Astrocyte of the cerebellum (primary cell): ENCODE measurements around the gene DNAH8.

Experiments used
- DNase-seq: peaks from one replicate; pipeline ENCODE4 v3.0.0-alpha.2; 2011; ENCODE audit warnings: low read depth
- H3K4me3 ChIP-seq: 2 replicates; pipeline ENCODE4 v1.5.1; 2011; ENCODE audit warnings: mild to moderate bottlenecking, low read depth, low read length, moderate library complexity
- in situ Hi-C: cut with HindIII; loops from 2 replicates; pipeline ENCODE4 v1.10.0; 2017; ENCODE audit warnings: low sequenced_read_pairs
- TF ChIP-seq, protein P1 (sequence below): IDR thresholded peaks from 2 replicates; pipeline ENCODE4 v1.5.1; 2012; ENCODE audit warnings: low read length, low read depth, moderate library complexity, mild to moderate bottlenecking; ENCODE audit errors: missing control alignments

DNAH8 gene

GRCh38 chr6:38775870-38776269 is 60.8 kb downstream of the DNAH8 start:
- TF ChIP-seq, protein P1, sequence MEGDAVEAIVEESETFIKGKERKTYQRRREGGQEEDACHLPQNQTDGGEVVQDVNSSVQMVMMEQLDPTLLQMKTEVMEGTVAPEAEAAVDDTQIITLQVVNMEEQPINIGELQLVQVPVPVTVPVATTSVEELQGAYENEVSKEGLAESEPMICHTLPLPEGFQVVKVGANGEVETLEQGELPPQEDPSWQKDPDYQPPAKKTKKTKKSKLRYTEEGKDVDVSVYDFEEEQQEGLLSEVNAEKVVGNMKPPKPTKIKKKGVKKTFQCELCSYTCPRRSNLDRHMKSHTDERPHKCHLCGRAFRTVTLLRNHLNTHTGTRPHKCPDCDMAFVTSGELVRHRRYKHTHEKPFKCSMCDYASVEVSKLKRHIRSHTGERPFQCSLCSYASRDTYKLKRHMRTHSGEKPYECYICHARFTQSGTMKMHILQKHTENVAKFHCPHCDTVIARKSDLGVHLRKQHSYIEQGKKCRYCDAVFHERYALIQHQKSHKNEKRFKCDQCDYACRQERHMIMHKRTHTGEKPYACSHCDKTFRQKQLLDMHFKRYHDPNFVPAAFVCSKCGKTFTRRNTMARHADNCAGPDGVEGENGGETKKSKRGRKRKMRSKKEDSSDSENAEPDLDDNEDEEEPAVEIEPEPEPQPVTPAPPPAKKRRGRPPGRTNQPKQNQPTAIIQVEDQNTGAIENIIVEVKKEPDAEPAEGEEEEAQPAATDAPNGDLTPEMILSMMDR: no peak
- in situ Hi-C loops: no loop called here
- no peak for DNase-seq
- no peak overlapping the region for H3K4me3 ChIP-seq

- TF ChIP-seq, protein P1: no peak
- no peak for DNase-seq
- no peak overlapping the region for H3K4me3 ChIP-seq
- in situ Hi-C loops: no loop called here
Observed at GRCh38 chr6:38776515-38776914, 61.4 kb downstream of the DNAH8 start.

- no peak overlapping the region for H3K4me3 ChIP-seq
- DNase-seq: no peak
- in situ Hi-C loops: loop anchor here (5.0 kb wide), 1 partner anchor 48 kb away; no protein-coding TSS in a partner anchor
- TF ChIP-seq, protein P1: no peak
Observed at GRCh38 chr6:38779310-38780062, 64.4 kb downstream of the DNAH8 start.

DNA sequence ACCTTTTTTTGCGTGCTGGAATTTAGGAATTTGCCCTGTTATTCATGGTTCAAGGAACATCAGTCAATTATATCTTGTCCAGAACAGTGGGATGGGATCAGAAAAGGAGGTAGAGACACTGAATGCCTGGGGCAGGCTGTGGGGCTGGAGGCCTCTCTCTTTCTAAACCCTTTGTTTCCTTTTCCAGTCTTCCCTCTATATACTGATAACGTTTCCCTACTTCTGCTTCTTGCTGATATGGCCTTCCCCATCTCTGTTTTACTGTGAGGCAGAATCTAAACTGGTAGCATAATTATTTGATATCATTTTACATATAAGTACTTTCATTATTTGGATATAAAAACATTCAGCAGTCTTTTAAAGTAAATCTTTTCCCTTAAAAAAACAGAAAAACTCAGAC is 67.5 kb downstream of the DNAH8 start:
- TF ChIP-seq, protein P1: no peak
- H3K4me3 ChIP-seq: no peak overlapping the region
- in situ Hi-C loops: loop anchor here (5.0 kb wide), 1 partner anchor 45 kb away; no protein-coding TSS in a partner anchor
- no peak for DNase-seq

GRCh38 chr6:38783443-38784228 is 68.5 kb downstream of the DNAH8 start:
- no peak for DNase-seq
- no peak overlapping the region for H3K4me3 ChIP-seq
- TF ChIP-seq, protein P1: no peak
- in situ Hi-C loops: loop anchor here (5.0 kb wide), 1 partner anchor 44 kb away; no protein-coding TSS in a partner anchor

DNA sequence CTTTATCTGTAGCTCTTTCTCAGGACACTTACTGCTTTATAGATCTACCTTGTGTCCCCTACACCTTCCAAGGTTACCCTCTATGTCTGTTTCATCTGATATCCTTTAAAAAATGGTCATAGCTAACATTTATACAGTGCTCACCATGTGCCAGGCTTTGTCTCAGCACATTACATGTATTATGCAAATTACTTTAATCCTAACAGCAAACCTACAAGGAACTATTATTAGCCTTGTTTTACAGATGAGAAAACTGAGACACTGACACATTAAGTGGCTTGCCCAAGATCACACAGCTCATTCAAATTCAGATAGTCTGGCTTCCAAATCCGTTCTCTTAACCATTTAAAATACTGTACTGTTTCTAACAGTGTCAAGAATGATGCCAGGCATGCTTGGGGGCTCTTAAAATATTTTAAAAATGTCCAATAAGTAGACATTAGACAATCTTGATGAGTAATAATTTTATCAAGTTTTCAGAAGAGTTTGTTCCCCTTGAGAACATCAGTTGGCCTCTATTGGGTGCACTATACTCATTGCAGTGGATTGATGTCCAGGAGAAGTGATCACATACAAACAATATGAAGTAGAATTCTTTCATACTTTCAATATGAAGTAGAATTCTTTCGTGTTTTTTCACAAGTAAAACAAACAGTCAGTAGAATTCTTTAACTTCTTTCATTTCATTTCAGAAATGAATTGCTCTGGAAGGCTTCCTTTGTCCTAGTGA is 69.6 kb downstream of the DNAH8 start:
- in situ Hi-C loops: loop anchor here (5.0 kb wide), 1 partner anchor 43 kb away; no protein-coding TSS in a partner anchor
- H3K4me3 ChIP-seq: no peak overlapping the region
- TF ChIP-seq, protein P1: no peak
- no peak for DNase-seq
